ENCODE measurements around the gene MDFI.

Gene MDFI

GRCh38 chr6:41682497-41683272 lies 44.4 kb downstream of the MDFI start:
- in situ Hi-C loops (cut with MboI; ENCODE audit: low sequenced_read_pairs, unreplicated experiment) = no loop called here
- TF ChIP-seq, protein P1, sequence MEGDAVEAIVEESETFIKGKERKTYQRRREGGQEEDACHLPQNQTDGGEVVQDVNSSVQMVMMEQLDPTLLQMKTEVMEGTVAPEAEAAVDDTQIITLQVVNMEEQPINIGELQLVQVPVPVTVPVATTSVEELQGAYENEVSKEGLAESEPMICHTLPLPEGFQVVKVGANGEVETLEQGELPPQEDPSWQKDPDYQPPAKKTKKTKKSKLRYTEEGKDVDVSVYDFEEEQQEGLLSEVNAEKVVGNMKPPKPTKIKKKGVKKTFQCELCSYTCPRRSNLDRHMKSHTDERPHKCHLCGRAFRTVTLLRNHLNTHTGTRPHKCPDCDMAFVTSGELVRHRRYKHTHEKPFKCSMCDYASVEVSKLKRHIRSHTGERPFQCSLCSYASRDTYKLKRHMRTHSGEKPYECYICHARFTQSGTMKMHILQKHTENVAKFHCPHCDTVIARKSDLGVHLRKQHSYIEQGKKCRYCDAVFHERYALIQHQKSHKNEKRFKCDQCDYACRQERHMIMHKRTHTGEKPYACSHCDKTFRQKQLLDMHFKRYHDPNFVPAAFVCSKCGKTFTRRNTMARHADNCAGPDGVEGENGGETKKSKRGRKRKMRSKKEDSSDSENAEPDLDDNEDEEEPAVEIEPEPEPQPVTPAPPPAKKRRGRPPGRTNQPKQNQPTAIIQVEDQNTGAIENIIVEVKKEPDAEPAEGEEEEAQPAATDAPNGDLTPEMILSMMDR (IDR thresholded peaks at IDR 0.05; ENCODE audit: borderline replicate concordance, control extremely low read depth, extremely low read depth, insufficient read depth, missing control alignments) = no peak
- no peak for DNase-seq (ENCODE audit: low spot score)

- TF ChIP-seq, protein P1 (IDR thresholded peaks at IDR 0.05; ENCODE audit: borderline replicate concordance, control extremely low read depth, extremely low read depth, insufficient read depth, missing control alignments) = no peak
- in situ Hi-C loops (cut with MboI; ENCODE audit: low sequenced_read_pairs, unreplicated experiment) = no loop called here
- DNase-seq (ENCODE audit: low spot score) = no peak
These were observed 44.9 kb downstream of the MDFI start for GRCh38 chr6:41683273-41683522.

GRCh38 chr6:41683523-41684310 lies 45.4 kb downstream of the MDFI start:
- DNase-seq (ENCODE audit: low spot score) = peak; percentile 94
- TF ChIP-seq, protein P1 (IDR thresholded peaks at IDR 0.05; ENCODE audit: borderline replicate concordance, control extremely low read depth, extremely low read depth, insufficient read depth, missing control alignments) = peak; percentile 92
- in situ Hi-C loops (cut with MboI; ENCODE audit: low sequenced_read_pairs, unreplicated experiment) = no loop called here

DNA sequence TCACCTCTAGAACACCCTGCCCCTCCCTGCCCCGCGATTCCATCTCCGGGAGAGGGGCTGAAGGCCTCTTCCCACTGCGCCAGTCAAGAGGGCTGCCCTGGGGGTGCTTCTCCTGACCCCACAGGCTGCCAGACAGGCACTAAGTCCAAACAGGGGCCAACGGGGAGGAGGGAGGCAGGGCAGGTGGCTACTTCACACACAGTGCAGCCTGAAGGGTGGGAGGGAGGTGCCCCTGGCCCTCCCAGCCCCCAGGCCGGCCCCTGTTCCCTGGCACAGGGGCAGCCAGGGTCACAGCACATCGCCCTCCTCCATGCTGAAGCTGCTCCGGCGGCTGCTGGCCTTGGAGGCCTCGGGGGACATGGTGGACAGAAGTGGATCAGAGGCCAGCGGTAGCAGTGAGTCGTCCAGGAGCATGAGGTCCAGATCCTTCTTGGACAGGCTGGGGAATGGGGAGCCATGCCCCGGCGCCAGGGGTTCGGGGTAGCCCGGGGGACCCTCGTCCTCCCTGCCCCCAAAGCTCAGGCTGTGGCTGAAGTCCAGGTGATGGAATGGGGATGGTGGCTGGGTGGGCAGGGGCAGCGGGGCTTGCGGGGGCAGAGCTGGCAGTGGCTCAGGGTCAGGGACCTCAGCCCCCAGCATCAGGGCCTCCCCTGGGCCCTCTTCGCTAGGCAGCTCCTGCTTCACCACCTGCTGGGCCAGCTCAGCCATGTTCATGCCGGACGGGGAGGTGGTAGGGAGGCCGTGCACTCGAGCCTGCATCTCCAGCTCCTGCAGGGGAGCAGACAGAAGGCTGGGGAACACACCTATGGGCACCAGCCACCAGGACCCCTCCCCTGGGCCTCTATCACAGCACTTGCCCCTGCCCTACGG lies 46.3 kb downstream of the MDFI start:
- in situ Hi-C loops (cut with MboI; ENCODE audit: low sequenced_read_pairs, unreplicated experiment) = no loop called here

GRCh38 chr6:41685641-41686380 lies 47.5 kb downstream of the MDFI start:
- TF ChIP-seq, protein P1 (IDR thresholded peaks at IDR 0.05; ENCODE audit: borderline replicate concordance, control extremely low read depth, extremely low read depth, insufficient read depth, missing control alignments) = no peak
- in situ Hi-C loops (cut with MboI; ENCODE audit: low sequenced_read_pairs, unreplicated experiment) = no loop called here
- no peak for DNase-seq (ENCODE audit: low spot score)

More for the DNA sequence above, 46.3 kb downstream of the MDFI start:
- TF ChIP-seq, protein P1 (IDR thresholded peaks at IDR 0.05; ENCODE audit: borderline replicate concordance, control extremely low read depth, extremely low read depth, insufficient read depth, missing control alignments) = no peak
- DNase-seq (ENCODE audit: low spot score) = no peak
